ENCODE results near the gene GTPBP3. TPM values are rescaled to one million over a fixed set of nuclear protein-coding genes. Genes with fewer than 3 reads are reported as not detected.

Gene GTPBP3
- total and polyA plus RNA-seq, 9 of the 15 experiments (the other 6 are each of a cell fraction or from before 2014, with no cell fraction given): 4.9 to 124 (median 22.6) TPM

GRCh38 chr19:17309198-17309964, 28.0 kb upstream of the GTPBP3 start, which contains the start of gene DDA1 (continued):
- TF ChIP-seq ZNF695 (CRISPR knock-in tag; IDR thresholded peaks at IDR 0.05): no peak
- TF ChIP-seq HDAC8 (tag; IDR thresholded peaks at IDR 0.05): no peak; the same call in 1 of the 2 replicates
- no peak for TF ChIP-seq ZNF561 (CRISPR knock-in tag; conservative IDR thresholded peaks at IDR 0.05)
- TF ChIP-seq MBD2 (IDR thresholded peaks at IDR 0.05; ENCODE audit: borderline replicate concordance, low read depth): peak; percentile 100
- peak; percentile 99 for TF ChIP-seq ASH1L (IDR thresholded peaks at IDR 0.05; ENCODE audit: borderline replicate concordance, low read depth, partially characterized antibody)
- TF ChIP-seq PHTF2 (CRISPR knock-in tag; IDR thresholded peaks at IDR 0.05): no peak
- no peak for TF ChIP-seq PATZ1 (CRISPR knock-in tag; IDR thresholded peaks at IDR 0.05; ENCODE audit: borderline replicate concordance)
- no peak for TF ChIP-seq IFI16 (CRISPR knock-in tag; IDR thresholded peaks at IDR 0.05)
- no peak for TF ChIP-seq ZNF398 (CRISPR knock-in tag; IDR thresholded peaks at IDR 0.05)
- TF ChIP-seq, protein P1, sequence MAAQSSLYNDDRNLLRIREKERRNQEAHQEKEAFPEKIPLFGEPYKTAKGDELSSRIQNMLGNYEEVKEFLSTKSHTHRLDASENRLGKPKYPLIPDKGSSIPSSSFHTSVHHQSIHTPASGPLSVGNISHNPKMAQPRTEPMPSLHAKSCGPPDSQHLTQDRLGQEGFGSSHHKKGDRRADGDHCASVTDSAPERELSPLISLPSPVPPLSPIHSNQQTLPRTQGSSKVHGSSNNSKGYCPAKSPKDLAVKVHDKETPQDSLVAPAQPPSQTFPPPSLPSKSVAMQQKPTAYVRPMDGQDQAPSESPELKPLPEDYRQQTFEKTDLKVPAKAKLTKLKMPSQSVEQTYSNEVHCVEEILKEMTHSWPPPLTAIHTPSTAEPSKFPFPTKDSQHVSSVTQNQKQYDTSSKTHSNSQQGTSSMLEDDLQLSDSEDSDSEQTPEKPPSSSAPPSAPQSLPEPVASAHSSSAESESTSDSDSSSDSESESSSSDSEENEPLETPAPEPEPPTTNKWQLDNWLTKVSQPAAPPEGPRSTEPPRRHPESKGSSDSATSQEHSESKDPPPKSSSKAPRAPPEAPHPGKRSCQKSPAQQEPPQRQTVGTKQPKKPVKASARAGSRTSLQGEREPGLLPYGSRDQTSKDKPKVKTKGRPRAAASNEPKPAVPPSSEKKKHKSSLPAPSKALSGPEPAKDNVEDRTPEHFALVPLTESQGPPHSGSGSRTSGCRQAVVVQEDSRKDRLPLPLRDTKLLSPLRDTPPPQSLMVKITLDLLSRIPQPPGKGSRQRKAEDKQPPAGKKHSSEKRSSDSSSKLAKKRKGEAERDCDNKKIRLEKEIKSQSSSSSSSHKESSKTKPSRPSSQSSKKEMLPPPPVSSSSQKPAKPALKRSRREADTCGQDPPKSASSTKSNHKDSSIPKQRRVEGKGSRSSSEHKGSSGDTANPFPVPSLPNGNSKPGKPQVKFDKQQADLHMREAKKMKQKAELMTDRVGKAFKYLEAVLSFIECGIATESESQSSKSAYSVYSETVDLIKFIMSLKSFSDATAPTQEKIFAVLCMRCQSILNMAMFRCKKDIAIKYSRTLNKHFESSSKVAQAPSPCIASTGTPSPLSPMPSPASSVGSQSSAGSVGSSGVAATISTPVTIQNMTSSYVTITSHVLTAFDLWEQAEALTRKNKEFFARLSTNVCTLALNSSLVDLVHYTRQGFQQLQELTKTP (IDR thresholded peaks at IDR 0.05; ENCODE audit: low read depth in 1 of 2, partially characterized antibody in 2 of 2): peak in 1 of 2 experiments; percentile 83
- TF ChIP-seq MAFK (IDR thresholded peaks at IDR 0.05; ENCODE audit: low read length): no peak
- no peak for TF ChIP-seq SNRNP70 (optimal IDR thresholded peaks at IDR 0.05; ENCODE audit: low read depth, low read length)
